HG02571 (cell line): ENCODE data around the gene HES5.
A peak's percentile ranks its signal among the peaks of the same experiment; 100 is the strongest.

Source experiments
- ATAC-seq: cut with Tn5 transposase; IDR thresholded peaks from one replicate; pipeline ENCODE4 v1.9.1; 2021; ENCODE audit warnings: mild to moderate bottlenecking, moderate library complexity; ENCODE audit not compliant: unreplicated experiment

HES5 gene

GRCh38 chr1:2547210-2548067, 17.4 kb upstream of the HES5 start:
- no peak for ATAC-seq

DNA sequence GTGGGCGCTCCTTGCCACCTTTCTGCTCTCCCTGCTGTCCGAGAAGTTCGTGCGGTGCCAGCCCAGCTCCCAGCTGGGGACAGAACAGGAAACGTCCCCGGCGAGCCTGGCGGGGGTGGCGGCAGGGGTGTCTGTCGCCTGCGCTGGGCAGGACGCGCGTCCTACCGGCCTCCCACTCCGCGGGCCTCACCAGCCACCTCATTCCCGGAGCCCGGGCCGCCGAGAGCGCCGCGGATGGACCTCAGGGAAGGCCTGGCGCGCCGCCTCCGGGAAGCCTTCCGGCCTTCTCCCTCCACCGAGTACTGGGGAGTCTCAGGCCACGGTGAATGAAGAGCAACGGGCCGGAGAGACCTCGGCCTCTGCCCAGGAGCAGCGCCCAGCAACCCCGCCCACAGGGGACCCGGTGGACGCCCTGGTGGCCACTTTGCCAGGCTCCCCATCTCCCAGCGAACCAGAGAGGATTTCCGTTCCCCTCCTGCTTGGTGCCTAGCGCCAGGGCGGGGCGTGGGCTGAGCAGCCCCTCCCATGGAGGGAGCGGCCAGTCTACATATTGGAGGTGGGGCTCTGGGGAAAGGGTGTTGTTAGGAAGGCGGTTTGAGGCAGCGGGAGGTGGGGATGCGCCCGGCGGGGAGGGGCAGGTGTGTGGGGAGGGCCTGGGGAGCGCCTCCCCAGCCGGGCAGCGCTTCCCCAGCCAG, 16.6 kb upstream of the HES5 start:
- ATAC-seq: peak; percentile 20

DNA sequence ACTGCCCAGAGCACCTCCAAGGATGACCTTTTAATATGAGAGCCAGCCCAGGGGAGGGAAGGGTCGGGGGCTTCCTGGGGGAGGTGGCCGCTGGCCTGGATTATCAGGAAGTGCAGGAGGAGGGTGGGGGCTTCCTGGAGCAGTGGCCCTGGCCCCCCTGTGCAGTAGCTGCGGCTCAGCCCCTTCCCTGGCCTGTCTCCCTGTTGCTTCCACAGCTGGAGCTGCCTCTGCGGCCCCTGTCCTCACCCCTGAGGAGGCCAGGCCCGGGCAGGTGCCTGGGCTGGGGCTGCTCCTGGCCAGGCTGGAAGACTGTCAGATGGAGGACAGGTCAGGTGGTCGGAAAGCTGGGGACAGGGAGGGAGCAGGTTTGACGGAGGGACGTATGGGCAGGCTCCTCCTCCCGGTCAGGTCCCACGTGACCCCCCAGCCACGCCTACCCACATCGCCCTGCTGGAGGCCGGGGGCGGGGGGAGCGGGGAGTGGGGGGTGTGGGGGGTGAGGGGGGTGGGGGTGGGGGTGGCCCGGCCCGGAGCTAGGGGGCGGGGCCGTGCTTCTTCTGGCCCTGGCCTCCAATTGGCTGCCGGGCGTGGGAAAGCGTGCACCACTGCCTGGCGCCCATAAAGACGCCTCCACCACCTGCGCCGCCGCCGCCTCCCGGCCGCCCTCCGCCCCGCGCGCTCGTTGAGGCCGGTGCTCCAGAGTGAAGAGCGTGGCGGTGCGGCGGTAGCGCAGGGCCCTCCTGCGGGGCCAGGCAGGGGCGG, 15.9 kb upstream of the HES5 start:
- ATAC-seq: peak; percentile 34

DNA sequence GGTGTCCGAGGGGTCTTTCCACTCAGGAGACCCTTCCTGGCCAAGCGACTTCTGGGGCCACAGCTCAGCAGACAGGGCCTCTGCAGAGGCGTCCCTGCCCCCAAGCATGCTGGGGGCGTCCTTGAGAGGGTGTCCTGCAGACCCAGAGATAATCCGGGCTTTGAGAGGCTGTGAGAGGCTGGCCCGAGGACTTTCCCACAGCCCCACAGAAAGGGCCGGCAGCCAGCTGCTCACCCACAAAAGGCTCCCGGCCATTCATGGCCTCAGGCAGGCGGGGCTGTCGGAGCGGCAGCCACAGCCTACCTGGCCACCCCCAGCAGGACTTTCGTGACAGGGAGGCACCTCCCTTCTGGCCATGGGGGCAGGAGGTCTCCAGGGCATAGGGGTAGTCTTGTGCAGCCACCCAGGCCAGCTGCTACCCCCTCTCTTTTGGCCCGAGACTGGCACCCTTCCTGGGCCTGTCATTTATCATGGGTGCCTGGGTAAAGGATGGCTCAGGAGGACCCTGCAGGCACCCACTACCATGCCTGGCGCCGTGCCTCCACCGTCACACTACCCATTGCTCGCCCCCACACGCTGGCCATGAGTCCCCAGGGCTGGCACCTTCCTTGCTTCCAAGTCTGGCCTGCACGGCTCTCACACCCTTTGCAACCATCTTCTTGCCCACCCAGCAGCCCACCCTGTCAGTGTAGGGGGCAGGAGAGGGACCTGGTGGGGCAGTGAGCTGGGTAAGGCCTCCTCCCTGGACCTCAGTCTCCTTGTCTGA, 15.0 kb upstream of the HES5 start:
- no peak for ATAC-seq

- ATAC-seq: no peak
Observed at GRCh38 chr1:2544093-2544874, 14.2 kb upstream of the HES5 start.

GRCh38 chr1:2543543-2544092, 13.6 kb upstream of the HES5 start:
- no peak for ATAC-seq

- ATAC-seq: no peak
Observed at GRCh38 chr1:2542246-2542915, 12.3 kb upstream of the HES5 start.

DNA sequence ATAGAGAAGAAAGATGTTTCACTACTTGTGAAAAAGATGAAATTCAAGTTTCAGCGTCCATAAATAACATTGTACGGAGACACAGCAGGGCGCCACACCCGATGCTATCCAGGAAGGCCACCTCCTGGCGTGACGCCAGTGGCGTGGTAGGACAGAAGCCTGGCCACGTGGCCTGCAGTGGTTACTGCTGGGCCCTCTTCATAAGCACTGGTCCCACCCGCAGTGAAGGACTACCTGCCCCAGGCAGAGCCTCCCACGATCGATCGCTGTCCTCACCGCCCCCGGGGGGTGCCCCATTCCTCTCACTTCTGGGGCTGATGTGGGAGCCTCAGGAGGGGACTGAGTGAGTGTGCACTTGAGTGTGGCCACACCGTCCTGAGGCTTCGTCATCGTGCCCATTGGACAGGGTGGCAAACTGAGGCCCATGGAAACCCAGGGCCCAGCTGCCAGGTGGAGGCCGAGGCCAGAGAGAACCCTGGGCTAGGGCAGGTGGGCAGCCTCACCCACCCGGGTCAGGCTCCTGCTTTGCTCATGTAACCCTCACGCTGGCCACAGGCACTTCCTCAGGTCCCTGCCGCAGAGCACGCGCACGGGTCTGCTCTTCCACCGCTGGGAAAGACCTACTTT, 11.7 kb upstream of the HES5 start:
- ATAC-seq: no peak

DNA sequence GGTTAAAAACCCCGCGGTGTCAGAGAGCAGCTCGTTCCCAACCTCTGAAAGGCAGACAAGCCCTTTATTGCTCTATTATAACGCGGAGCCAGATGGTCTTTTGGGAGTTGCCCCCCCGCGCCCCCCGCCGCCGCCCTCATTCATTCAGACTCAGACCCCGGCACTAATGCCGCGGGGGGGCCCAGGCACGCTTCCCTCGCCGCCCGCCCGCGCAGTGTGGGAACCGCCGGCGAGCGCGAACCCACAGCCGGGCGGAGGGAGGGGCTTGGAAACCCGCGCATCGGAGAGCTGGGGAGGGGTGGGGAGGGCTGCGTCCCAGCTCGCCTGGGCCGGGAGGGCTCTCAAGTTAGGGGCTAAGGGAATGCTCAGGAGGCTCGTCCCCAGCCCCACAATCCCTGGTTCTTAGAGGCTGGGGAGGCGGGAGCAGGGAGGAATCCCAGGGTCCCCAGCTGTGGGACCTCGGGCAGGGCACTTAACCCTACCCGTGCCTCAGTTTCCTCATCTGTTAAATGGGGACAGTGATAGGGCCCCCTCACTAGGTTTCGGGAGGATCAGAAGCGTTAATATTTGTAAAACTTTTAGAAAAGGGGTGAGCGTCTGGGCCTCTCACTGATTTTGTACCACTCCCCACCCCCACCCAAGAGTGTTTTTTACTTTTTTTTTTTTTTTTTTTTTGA, 10.9 kb upstream of the HES5 start:
- ATAC-seq: no peak

DNA sequence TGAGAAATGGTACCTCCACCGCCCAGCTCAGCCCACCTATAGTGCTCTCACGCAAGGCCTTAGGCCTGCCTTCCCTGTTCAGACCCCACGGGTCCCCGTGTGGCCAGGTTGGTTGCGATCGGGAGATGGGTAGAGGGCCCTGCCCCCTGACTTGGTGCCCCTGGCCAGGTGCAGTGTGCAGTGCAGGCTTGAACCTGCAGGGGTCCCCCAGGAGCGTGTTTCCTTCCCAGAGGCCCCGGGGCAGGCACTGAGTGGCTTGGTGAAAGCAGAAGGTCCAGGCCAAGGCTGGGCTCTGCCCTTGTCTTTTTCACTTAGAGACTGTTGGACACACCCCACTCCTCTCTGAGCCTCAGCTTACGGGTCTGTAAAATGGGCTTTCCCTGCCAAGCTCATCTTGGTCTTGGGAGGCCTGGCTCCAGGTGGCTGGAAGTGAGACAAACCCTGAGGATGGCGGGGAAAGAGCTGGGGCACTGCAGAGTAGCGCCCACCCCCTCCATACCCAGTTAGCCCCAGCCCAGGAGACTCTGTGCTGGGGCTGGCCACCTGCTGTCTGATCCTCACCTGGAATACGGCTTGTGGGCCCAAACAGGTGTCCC, 9.3 kb upstream of the HES5 start:
- ATAC-seq: no peak

GRCh38 chr1:2538872-2539271, 8.8 kb upstream of the HES5 start:
- no peak for ATAC-seq

DNA sequence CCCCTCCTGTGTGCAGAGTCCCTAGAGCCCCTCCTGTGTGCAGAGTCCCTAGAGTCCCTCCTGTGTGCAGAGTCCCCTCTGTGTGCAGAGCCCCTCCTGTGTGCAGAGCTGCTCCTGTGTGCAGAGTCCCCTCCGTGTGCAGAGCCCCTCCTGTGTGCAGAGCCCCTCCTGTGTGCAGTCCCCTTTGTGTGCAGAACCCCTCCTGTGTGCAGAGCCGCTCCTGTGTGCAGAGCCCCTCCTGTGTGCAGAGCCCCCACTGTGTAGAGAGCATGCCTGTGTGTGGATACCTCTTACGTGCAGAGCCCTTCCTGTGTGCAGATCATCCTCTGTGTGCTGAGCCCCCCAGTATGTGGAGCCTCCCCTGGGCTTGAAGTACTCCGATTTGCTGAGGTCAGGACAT, 8.3 kb upstream of the HES5 start:
- no peak for ATAC-seq

DNA sequence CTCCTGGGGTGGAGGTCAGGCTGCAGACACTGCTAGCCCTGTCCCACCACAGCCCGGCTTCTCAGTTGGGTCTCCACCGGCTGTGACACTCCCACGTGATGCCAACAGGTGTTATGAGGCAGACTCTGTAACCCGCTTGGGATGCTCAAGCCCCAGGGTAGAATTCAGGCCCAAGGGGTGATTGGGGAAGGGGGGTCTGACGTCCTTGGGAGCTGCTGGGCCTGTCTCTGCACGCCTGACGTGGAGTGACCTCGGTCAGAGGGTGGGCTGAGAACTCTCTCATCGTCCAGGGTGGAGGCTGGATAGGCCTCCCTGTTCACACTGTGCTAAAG, 7.7 kb upstream of the HES5 start:
- ATAC-seq: no peak

DNA sequence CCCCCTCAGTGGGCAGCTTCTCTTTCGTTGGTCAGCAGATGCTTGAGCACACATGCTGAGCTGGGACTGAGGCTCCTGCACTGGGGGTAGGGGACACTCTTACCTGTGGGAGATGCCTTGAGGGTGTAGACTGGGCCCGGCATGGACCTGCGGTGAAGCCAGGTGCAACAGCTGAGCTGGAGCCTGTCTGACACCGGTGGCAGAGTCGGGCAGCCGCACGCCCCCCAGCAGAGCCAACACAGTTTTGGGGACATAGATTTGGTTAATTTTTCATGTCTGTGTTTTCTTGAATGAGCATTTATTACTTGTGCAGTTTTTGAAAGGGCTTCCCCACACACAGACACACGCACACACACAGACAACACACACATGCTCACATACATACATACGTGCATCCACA, 5.9 kb upstream of the HES5 start:
- no peak for ATAC-seq

DNA sequence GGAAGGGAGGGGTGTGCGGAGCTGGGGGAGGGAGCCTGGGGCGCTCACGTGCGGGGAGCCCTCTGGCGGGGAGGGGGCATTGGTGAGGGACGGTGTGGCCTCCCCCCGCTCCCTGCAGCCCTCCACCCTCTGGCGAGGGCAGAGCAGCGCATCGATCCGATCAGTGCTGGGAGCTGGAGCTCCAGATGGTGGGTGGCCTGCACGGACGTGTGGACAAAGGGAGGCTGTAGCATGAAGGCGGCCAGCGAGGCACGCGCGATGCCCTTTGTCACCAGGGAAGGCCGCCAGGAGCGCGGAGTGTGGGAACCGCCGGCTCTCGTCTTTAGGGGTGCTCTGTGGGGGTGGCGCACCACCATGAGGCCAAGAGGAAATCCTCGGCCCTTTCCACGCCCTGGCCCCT, 5.4 kb upstream of the HES5 start:
- ATAC-seq: no peak

- no peak for ATAC-seq
Observed at GRCh38 chr1:2534687-2535441, 4.8 kb upstream of the HES5 start.

- no peak for ATAC-seq
Observed at GRCh38 chr1:2534315-2534686, 4.2 kb upstream of the HES5 start.
